Measurements from ENCODE around the gene MAP1LC3B2.

Gene MAP1LC3B2

DNA sequence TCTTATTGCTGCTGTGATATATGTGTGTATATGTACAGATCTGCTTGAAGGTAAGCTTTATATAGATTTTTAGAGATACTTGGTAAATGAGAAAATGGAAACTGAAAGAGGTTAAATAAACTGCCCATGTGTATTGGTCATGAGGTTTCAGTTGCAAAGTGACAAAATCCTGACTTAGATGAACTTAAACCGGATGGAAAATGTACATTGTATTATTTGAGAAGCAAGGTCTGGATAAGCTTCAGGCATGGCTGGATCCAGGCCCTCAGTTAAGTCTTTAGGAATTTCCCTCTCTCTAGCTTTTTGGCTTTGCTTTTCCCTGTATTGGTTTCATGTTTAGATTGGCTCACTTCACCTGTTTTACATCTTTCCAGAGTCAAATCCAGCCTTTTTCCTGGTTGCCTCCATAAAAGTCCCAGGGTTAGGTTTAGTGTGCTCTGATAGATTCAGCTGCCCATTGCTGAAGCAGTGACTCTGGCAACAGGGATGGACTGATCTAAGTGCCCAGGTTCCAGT, 21.0 kb upstream of the MAP1LC3B2 start:
- no peak for DNase-seq (ENCODE audit: low spot score)

- DNase-seq (ENCODE audit: low spot score) = no peak
Measured at GRCh38 chr12:116538682-116539305, 20.4 kb upstream of the MAP1LC3B2 start.

- DNase-seq (ENCODE audit: low spot score) = no peak
Measured at GRCh38 chr12:116539361-116539771, 19.8 kb upstream of the MAP1LC3B2 start.

DNA sequence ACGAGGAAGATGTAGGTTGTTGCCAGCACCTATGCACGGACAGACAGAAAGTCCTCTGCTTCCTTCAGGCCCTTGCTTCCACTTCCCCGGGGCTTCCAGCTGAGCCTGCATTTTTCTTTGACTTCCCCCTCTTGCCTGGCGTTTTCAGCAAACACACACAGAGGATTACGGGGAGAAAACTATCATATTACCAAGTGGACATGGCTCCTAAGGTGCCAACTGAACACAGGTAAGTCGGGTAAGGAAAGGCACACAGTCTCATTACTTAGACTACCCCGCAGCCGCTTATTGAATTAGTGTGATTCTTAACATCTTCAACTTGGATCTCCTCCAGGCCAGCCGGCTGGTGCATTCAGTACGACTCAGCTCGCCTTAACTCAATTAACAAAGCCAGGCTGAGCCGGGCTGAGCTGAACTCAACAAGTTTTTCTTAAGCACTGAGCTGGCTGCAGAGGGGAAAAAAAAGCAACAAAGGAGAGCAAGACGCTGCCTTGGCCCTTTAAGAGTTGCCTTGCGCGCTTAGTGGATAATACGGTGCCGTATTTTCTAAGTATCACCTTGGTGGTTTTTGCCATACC, 19.2 kb upstream of the MAP1LC3B2 start:
- no peak for DNase-seq (ENCODE audit: low spot score)

DNA sequence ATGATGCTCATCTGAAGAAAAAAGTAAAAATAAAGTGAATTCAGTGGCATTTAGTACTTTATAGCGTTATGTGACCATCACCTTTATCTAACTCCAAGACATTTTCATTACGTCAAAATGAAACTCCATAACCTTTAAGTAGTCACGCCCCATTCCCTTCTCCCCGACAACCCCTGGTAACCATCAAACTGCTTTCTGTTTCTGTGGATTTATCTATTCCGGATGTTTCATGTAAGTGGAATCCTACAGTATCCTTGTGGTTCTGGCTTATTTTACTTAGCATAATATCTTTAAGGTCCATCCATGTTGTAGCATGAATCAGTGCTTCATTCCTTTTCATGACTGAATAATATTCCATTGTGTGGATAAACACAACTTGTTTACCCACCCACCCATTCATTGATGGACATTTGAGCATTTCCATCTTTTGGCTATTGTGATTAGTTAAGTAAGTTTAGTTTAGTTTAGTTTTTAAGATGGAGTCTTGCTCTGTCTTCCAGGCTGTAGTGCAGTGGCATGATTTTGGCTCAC, 18.5 kb upstream of the MAP1LC3B2 start:
- DNase-seq (ENCODE audit: low spot score) = no peak

- no peak for DNase-seq (ENCODE audit: low spot score)
Measured at GRCh38 chr12:116541547-116542344, 17.4 kb upstream of the MAP1LC3B2 start.

GRCh38 chr12:116542345-116542956, 16.7 kb upstream of the MAP1LC3B2 start:
- no peak for DNase-seq (ENCODE audit: low spot score)

- DNase-seq (ENCODE audit: low spot score) = no peak
Measured at GRCh38 chr12:116544656-116545055, 14.5 kb upstream of the MAP1LC3B2 start.

- DNase-seq (ENCODE audit: low spot score) = no peak
Measured at GRCh38 chr12:116545144-116545543, 14.0 kb upstream of the MAP1LC3B2 start.

- DNase-seq (ENCODE audit: low spot score) = no peak
Measured at GRCh38 chr12:116545936-116546335, 13.2 kb upstream of the MAP1LC3B2 start.

DNA sequence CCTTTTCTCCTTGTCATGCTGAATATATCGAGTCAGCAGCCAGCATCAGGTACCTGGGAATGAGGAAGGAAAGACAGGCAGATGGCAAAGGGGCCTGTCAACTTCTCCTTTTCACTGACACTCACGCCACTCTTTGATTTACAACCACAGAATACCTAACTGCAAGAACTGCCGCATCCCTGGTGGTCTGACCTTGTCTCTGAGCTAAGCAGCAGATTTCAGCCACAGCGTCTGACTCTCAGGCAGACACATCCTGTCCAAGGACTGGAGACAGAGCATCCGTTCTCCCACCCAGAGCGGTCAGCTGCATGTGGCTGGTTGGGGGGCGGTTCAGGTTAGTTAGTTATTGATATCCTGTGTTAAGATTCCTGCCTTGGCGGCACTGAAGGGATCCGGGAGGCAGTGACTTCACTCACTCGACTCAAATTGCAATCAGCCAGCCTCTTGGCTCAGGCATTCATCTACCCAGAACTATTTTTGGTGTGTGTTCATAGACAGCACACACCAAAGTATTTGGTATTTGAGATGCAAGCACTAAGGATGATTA, 11.2 kb upstream of the MAP1LC3B2 start:
- no peak for DNase-seq (ENCODE audit: low spot score)

DNA sequence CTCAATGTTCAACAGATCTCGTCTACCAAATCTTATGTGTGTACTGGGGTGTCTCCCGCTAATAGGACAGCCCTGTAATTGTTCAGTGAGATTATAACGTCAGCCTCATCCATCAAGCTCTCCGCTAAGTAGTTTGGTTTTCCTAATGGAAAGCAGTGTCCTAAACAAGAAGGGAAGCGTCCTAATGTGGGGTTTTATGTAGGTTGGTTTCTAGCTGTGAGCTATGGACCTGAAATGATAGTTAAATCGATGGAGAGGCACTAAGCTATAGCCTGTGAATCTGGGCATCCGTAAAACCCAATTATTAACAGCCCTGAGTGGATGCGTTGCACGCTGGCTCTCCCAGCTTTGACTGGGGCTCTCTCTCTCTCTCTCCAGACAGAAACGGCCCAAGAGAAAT, 9.2 kb upstream of the MAP1LC3B2 start:
- no peak for DNase-seq (ENCODE audit: low spot score)

- DNase-seq (ENCODE audit: low spot score) = no peak
Measured at GRCh38 chr12:116551151-116551550, 8.0 kb upstream of the MAP1LC3B2 start.

DNA sequence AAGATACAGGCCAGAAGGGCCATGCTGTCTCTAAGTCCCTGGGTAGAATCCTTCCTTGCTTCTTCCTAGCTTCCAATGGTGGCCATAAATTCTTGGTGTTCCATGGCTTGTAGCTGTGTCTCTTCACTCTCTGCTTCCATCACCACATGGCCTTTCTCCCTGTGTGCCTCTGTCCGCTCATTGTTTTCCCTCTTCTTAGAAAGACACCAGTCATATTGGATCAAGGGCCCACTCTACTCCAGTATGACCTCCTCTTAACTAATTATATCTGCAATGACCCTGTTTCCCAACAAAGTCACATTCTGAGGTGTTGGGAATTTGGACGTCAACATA, 7.6 kb upstream of the MAP1LC3B2 start:
- no peak for DNase-seq (ENCODE audit: low spot score)

GRCh38 chr12:116551952-116552772, 7.0 kb upstream of the MAP1LC3B2 start:
- peak; percentile 70 for DNase-seq (ENCODE audit: low spot score)

GRCh38 chr12:116552773-116553373, 6.3 kb upstream of the MAP1LC3B2 start:
- DNase-seq (ENCODE audit: low spot score) = no peak

DNA sequence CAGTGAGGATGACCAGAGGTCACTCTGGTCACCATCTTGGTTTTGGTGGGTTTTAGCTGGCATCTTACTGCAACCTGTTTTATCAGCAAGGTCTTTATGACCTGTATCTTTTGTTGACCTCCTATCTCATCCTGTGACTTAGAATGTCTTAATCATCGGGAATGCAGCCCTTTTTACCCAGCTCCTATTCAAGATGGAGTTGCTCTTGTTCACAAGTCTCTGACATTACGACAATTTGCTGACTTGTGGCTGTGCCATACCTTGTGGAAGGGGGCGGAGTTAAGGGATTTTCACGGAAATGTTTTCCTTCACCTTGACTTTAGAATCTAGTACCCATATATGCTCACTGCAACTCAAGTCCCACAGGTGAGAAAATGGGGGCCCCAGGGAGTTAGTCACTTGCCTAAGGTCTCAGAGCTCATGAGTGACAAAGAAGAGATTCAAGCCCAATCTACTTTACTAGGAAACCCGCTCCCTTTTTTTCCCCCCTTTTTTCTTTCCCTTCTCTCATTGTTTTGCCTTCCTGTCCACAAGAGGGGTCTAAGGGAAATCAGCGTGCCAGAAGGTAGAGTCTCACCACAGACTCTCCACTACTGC, 2.7 kb upstream of the MAP1LC3B2 start:
- no peak for DNase-seq (ENCODE audit: low spot score)

GRCh38 chr12:116556964-116557698, 2.0 kb upstream of the MAP1LC3B2 start:
- DNase-seq (ENCODE audit: low spot score) = no peak

- DNase-seq (ENCODE audit: low spot score) = no peak
Measured at GRCh38 chr12:116558280-116559161, 660 bp upstream of the MAP1LC3B2 start.

Measured in RKO (cell line).